ENCODE results near the gene ZSCAN31.
"Not testable (repeated sequence)": the region's sequence is repeated elsewhere in the genome, so short reads cannot be mapped to it uniquely, and the experiment has no call there.

The ZSCAN31 gene

GRCh38 chr6:28317866-28318265 lies 18.1 kb downstream of the ZSCAN31 start:
- not testable (repeated sequence) for DNase-seq (ENCODE audit: low read depth, low spot score)

- no peak for DNase-seq (ENCODE audit: low read depth, low spot score)
Observed at GRCh38 chr6:28315628-28316027, 20.3 kb downstream of the ZSCAN31 start.

GRCh38 chr6:28312939-28313338 lies 23.0 kb downstream of the ZSCAN31 start:
- no peak for DNase-seq (ENCODE audit: low read depth, low spot score)

- DNase-seq (ENCODE audit: low read depth, low spot score): no peak
Observed at GRCh38 chr6:28311139-28311823, 24.7 kb downstream of the ZSCAN31 start.

- not testable (repeated sequence) for DNase-seq (ENCODE audit: low read depth, low spot score)
Observed at GRCh38 chr6:28306363-28306762, 29.6 kb downstream of the ZSCAN31 start.

GRCh38 chr6:28303570-28303969 lies 32.4 kb downstream of the ZSCAN31 start:
- DNase-seq (ENCODE audit: low read depth, low spot score): no peak

GRCh38 chr6:28296520-28297060 lies 39.4 kb downstream of the ZSCAN31 start:
- no peak for DNase-seq (ENCODE audit: low read depth, low spot score)

GRCh38 chr6:28295326-28295725 lies 40.6 kb downstream of the ZSCAN31 start:
- DNase-seq (ENCODE audit: low read depth, low spot score): no peak

- no peak for DNase-seq (ENCODE audit: low read depth, low spot score)
Observed at GRCh38 chr6:28291573-28291972, 44.4 kb downstream of the ZSCAN31 start.

- DNase-seq (ENCODE audit: low read depth, low spot score): peak; percentile 16
Observed at GRCh38 chr6:28282926-28283325, 53.0 kb downstream of the ZSCAN31 start.

- DNase-seq (ENCODE audit: low read depth, low spot score): peak; percentile 92
Observed at GRCh38 chr6:28281288-28282064, 54.5 kb downstream of the ZSCAN31 start, which contains the start of gene PGBD1. TSS of gene PGBD1 (plus strand) at chr6:28281572. CDS start at chr6:28283814, 2,242 bp downstream.

- DNase-seq (ENCODE audit: low read depth, low spot score): no peak
Observed at GRCh38 chr6:28280595-28281287, 55.2 kb downstream of the ZSCAN31 start.

- no peak for DNase-seq (ENCODE audit: low read depth, low spot score)
Observed at GRCh38 chr6:28277746-28278145, 58.2 kb downstream of the ZSCAN31 start.

- no peak for DNase-seq (ENCODE audit: low read depth, low spot score)
Observed at GRCh38 chr6:28274888-28275287, 61.1 kb downstream of the ZSCAN31 start.

All from astrocyte of the hippocampus (primary cell).